GM12865 (cell line): ENCODE results near the gene PITX2.

Experiments
- DNase-seq: peaks from one replicate; pipeline ENCODE4 v3.0.0; 2010; ENCODE audit warnings: low read depth
- H3K4me3 ChIP-seq: 2 replicates; pipeline ENCODE4 v1.5.1; 2011; ENCODE audit warnings: mild to moderate bottlenecking, low read depth, low read length, control low read depth
- CTCF ChIP-seq: IDR thresholded peaks from 2 replicates; pipeline ENCODE4 v1.5.1; 2011; ENCODE audit warnings: low read length, control low read depth, low read depth, inconsistent platforms; ENCODE audit not compliant: insufficient read depth; ENCODE audit errors: missing control alignments

The PITX2 gene

DNA sequence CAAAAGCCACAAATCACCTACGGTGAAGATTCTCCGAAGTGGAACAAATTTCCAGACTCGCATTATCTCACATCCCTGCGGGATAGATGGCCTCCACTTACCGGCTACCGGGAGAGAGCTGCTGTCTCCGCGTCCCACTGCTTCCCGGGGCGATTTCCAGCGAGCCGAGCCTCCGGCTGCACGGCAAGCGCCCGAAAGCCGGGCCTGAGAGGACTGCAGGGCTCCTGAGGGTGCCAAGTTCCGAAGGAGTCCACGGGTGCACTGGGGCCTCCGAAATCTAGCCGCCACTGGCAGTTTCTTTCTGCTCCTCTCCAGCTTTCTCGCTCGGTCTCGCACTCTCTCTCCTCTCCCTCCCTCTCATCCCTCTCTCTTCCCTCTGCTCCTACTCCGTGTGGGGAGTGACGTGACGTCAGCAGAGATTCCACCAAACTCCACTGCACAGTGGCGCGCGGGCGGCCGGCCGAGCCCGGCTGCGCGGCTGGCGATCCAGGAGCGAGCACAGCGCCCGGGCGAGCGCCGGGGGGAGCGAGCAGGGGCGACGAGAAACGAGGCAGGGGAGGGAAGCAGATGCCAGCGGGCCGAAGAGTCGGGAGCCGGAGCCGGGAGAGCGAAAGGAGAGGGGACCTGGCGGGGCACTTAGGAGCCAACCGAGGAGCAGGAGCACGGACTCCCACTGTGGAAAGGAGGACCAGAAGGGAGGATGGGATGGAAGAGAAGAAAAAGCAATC lies 14.0 kb upstream of the PITX2 start:
- H3K4me3 ChIP-seq, result no peak overlapping the region
- no peak for TF ChIP-seq CTCF
- DNase-seq, result no peak

DNA sequence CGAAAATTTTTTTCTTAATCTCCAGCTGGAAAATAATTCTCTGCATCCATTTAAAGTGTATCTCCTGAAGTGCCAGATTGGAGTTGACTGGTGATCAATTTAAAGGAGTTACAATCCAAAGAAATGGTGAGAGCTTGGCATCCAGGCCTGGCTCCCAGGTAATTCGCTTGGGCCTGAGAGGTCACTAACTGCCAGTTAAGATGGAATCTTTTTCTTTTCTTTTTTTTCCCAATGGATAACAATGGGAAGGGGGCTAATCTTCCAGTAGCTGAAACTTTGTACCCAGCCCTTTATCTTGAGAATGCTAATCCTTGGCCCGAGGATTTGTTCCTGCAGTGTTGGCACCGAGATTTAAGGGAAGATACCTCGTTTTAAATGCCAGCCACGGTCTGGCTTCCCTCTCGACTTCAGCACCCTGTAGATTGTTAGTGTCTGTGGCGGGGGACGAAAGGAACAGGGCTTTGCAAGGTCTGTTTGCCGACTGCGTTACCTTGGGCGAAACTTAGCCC lies 13.3 kb upstream of the PITX2 start:
- no peak overlapping the region for H3K4me3 ChIP-seq
- TF ChIP-seq CTCF, result no peak
- DNase-seq, result no peak

DNA sequence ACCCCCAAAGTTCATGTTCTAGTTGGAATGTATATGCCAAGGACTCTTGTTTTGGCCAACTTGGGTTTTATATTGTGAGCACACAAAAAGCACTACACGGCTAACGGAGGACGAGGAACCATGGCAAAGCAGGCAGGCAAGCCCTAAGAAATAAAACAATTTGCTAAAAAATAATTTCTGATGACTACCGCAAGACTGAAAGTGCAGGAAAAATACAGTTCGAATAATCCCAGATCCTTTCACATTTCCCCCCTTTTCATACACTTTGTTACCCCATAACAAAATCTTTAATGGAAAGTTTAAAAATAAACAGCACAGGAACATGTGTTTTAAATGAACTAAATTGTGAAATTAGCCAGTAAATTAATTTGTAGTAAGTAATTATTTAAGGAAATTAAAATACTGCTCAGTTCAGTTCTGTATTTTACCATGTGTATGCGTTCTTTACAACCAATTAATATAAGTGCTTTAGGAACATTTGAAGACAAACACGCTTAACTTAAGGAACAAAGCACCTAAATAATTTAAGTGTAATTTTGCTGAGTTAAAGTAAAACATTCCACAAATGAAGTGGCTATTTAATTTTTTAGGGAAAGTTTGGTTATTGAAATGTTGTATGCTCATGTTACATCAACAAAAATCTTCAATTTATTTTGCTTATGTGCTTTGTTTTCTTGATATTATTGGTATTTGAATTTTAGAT lies 12.4 kb upstream of the PITX2 start:
- no peak for TF ChIP-seq CTCF
- no peak for DNase-seq
- H3K4me3 ChIP-seq, result no peak overlapping the region

GRCh38 chr4:110634350-110635162 lies 11.7 kb upstream of the PITX2 start:
- no peak for TF ChIP-seq CTCF
- H3K4me3 ChIP-seq, result no peak overlapping the region
- no peak for DNase-seq

DNA sequence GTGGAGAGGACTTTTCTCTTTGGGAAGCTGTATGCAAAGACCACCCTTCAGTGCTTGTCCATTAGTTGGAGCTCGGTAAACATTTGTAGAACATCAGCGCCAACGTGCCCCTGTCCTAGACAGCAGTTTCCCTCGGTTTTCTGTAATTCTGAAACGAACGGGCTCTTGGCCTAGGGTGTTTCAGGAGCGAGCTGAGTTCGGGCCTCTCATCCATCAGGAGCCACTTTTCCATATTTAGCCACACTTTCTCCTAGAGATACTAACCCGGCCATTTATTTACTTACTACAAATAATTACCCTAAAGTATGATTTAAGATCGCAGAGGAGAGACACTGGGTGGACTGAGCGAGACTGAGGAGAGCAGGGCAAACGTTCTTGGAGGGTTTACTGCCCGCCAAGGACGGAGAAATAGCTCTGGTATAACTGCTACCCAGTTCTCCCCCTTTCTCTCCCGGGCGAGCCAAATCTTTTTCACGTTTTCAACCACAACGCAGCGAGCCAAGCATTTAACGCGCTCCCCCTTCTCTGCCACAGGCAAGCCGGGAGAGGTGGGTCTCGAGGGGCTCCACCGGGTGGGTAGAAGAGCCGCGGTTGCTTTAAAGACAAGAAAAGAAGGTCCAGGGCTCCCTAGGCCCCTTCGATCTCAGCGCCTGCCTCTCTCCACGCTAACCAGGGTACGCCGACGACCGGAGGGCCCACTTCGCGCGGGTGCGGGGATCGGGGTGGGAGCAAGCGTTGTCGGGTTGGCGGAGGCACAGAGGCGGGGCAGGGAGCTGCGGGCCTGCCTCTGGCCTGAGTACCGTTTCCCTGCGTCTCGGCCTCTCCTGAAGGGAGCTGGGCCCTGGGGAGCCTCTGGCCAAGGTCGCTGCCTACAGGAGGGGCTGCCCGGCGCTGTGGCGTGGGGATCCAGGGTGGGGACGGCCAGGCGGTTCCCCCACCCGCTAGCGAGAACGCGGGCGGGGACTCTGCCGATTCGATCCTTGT lies 10.8 kb upstream of the PITX2 start:
- H3K4me3 ChIP-seq, result no peak overlapping the region
- no peak for TF ChIP-seq CTCF
- DNase-seq, result no peak
